GM12874 (cell line): Measurements from ENCODE around the gene OAS3.

Source experiments
- CTCF ChIP-seq: IDR thresholded peaks from 2 replicates; pipeline ENCODE4 v1.5.1; 2011; ENCODE audit warnings: low read depth, mild to moderate bottlenecking, control low read depth, low read length, moderate library complexity; ENCODE audit not compliant: insufficient read depth

The OAS3 gene

GRCh38 chr12:112979041-112979680, 40.9 kb downstream of the OAS3 start:
- TF ChIP-seq CTCF: no peak

GRCh38 chr12:112980491-112981158, 42.4 kb downstream of the OAS3 start:
- no peak for TF ChIP-seq CTCF

- TF ChIP-seq CTCF: no peak
Observed at GRCh38 chr12:112985642-112986290, 47.5 kb downstream of the OAS3 start.

GRCh38 chr12:112986291-112986800, 48.1 kb downstream of the OAS3 start:
- TF ChIP-seq CTCF: no peak

- no peak for TF ChIP-seq CTCF
Observed at GRCh38 chr12:112987561-112987960, 49.3 kb downstream of the OAS3 start.

- no peak for TF ChIP-seq CTCF
Observed at GRCh38 chr12:112988224-112988623, 50.0 kb downstream of the OAS3 start.

- TF ChIP-seq CTCF: no peak
Observed at GRCh38 chr12:112989806-112990205, 51.5 kb downstream of the OAS3 start.
